Activated CD4-positive, alpha-beta T cell treated with anti-CD3 and anti-CD28 coated beads, Interleukin-2, Interleukin-6, amounts not matched to agents 100 ng/mL and 50 ng/mL, durations not matched to agents 16 hours and 8 hours (primary cell): ENCODE measurements around the gene OSBP.
"Not testable (repeated sequence)": the region's sequence is repeated elsewhere in the genome, so short reads cannot be mapped to it uniquely, and the experiment has no call there.

Experiments
- DNase-seq: peaks from one replicate; pipeline ENCODE4 v3.0.0-alpha.2; 2020

OSBP gene

DNA sequence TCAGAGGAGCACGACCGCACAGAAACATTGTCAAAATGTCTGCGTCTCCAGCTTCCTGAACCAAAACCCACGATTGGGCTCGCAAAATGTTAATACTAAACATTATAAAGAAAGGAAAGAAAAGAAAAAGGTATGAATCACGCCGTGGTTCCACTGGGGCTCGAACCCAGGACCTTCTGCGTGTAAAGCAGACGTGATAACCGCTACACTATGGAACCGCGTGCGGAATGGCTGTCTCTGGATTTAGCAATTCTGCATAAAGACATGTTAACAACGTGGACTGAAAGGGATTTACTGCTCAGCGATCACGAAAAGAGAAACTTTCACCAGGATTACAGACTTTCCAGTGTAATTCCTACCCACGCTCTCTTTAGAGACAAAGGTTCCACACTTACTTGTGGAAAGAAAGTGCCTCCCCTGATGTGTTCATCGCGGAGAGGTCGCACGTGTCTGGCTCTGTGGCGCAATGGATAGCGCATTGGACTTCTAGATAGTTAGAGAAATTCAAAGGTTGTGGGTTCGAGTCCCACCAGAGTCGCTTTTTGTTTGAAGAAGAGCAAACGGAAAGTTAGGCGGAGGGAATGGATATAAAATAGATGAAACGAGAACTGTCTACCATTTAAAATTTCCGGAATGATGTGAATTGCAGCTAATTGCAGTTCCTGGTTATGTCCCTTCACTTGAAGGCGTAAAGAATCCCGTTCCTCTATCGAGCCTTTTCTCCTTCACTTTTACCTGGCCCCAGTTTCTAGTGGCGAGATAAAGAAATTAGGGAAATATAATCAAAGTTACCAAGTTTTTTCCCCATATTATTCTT is 64.5 kb downstream of the OSBP start:
- DNase-seq: peak; percentile 92

DNA sequence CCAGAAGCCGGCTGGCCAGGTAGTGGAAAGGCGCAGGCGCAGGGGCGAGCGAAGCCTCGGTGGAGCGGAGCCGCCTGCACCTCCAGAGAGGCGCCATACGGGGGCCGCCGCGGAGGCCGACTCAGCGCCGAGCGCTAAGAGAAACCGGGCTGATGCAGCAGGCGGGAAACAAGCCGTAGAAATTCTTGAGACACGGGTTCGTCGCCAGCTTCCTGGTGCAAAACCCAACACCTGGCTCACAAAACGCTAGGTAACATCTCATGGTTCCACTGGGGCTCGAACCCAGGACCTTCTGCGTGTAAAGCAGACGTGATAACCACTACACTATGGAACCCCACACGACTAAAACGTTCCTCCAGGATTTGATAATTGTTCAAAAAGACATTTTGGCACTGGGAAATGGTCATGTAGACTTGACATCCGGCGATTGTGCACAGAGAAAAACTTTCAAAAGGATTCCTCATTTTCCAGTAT is 65.2 kb downstream of the OSBP start:
- DNase-seq: peak; percentile 97

DNA sequence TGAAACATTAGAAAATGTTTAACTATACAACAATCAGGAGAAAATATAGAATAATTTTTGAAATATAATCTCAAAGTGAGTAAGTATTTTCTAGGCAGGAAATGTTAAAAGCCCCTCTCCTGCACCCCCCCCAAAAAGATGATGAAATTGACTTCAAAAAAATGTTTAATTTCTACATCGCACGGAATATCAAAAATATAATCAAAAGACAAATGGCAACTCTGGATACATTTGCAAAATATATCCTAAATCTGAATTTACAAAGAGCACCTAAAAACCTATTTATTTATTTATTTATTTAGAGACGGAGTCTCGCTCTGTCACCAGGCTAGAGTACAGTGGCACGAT is 67.3 kb downstream of the OSBP start:
- no peak for DNase-seq

DNA sequence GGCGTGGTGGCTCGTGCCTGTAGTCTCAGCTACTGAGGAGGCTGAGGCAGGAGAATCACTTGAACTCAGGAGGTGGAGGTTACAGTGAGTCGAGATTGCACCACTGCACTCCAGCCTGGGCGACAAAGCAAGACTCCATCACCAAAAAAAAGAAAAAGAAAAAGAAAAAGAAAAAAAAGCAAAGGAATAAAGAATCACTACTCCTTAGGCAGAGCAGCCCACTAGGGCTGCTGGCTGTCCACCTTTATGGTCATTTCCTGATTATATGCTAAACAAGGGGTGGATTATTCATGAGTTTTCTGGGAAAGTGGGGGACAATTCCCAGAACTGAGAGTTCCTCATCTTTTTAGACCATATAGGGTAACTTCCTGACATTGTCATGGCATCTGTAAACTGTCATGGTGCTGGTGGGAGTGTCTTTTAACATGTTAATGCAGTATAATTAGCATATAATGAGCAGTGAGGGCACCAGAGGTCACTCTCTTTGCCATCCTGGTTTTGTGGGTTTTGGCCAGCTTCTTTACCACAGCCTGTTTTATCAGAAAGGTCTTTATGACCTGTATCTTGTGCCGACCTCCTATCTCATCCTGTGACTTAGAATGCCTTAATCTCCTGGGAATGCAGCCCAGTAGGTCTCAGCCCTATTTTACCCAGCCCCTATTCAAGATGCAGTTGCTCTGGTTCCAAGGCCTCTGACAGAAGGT is 67.8 kb downstream of the OSBP start:
- not testable (repeated sequence) for DNase-seq

DNA sequence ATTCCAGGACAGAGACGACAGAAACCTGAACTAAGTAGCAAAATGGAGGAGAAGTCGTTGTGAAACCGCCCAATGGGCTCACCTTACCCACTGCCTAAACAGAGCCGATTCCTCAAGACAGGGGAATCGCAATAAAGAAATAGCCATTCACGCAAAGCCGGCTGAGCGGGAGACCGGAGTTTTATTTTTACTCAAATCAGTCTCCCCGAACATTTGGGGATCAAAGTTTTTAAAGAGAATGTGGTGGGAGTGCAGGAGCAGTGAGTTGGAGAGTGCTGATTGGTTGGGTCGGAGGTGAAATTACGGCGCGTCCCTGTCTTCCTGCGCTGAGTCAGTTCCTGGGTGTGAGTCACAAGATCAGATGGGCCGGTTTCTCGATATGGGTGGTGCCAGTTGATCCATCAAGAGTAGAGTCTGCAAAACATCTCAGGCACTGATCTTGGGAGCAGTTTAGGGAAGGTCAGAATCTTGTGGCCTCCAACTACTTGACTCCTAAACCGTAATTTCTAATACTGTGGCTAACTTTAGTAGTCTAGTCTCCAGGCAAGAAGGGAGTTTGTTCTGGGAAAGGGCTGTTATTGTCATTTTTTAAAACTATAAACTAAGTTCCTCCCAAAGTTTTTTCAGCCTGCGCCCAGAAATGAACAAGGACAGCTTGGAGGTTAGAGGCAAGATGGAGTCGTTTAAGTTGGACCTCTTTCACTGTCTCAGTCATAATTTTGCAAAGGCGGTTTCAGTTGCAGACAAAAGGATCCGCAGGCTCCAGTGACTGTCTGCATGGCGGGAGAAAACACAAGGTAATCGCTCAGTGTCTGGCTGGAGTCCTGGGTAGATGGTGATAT is 70.2 kb downstream of the OSBP start:
- DNase-seq: peak; percentile 54

DNA sequence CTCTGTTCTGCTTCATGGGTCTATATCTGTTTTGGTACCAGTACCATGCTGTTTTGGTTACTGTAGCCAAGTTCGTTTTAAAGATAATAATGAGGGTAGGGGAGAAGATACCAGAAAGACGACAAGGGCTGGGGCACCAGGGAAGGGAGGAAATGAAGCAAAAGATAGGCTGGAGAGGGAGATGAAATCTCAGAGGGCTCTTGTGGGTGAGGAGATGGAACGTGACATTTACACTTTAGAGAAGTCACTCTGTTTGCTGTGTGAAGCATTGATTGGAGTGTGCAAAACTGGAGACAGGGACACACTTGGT is 70.8 kb downstream of the OSBP start:
- no peak for DNase-seq

DNA sequence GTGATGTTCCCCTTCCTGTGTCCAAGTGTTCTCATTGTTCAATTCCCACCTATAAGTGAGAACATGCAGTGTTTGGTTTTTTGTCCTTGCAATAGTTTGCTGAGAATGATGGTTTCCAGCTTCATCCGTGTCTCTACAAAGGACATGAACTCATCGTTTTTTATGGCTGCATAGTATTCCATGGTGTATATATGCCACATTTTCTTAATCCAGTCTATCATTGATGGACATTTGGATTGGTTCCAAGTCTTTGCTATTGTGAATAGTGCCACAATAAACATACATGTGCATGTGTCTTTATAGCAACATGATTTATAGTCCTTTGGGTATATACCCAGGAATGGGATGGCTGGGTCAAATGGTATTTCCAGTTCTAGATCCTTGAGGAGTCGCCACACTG is 71.9 kb downstream of the OSBP start:
- not testable (repeated sequence) for DNase-seq

DNA sequence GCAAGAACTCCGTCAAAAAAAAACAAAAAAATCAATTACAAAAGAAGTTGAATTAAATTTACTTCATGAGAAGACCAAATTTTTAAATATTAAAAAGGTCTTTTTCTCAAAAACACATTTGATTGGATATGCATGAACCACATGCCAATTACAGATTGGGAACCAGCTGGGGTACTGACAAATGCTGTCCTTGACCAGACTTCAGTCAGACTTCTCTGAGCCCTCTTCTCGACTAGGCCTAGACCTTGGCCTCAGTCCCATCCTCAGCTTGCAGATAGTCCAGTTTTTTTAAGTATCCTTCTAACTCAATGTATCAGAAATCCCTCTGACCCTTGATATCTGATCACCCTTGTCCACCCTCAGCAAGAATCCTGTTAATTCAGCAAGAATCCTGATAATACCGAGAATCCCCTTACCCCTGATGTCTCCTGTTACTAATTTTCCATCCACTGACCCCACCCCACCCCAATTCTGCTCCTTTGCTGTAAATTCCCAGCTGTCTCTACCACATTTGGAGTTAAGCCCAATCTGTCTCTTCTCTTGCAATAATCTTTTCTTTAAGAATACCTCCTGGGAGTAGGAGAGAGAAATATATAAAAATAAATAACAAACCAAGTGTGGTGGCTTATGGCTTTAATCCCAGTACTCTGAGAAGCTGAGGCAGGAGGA is 73.3 kb downstream of the OSBP start:
- DNase-seq: no peak

DNA sequence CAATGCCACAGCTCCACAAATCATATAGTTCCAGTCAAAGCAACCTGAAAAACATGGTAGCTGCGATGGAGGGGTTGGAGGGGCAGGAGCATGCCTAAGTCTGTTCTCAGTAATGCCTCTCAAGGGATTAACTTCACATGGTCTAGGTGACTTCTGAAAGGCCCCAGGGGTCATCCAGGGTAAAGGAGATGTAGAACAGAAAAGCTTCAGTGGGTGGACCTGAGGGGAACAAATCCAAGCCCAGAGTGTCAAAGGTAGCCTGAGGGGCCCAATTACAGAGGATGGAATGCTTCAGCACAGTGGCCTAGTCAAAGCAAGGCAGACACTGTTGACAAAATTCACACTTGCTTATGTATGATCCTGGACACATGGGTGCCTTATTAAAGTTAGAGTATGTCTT is 80.9 kb downstream of the OSBP start:
- DNase-seq: no peak

DNA sequence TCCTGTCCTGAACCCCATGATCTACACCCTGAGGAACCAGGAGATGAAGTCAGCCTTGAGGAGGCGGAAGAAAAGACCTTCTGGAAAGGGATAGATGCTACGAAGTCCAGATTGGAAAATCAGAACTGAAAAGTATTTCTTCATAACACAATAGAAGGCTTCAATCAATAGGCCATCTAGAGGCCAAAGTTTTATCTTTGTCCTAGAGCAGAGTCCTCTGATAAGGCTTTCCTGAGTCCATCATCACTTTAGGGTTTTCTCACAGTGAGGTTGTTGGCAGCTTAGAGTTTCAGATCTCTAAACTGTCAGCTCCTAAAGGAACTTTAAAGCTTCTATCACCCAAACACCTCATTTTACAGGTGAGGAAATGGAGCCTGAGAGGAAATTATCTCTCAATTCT is 83.0 kb downstream of the OSBP start:
- no peak for DNase-seq

DNA sequence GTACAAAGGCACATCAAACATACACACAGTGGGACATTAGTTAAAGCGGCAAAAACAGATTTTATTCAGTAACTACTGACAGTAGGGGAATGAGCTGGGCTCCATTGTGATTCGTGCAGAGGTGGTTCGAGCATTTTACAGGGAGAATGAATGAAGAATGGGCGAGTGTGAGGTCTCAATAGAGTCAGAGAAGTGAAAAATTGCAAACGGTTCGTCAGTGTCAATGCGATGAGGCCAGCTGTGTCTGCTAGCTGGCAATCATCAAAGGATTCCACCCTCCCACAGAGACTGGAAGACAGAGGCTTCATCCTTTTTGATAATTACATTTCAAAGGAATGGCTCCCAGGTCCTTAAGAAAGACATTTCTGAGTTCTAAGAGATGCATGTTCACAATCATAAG is 86.9 kb downstream of the OSBP start:
- no peak for DNase-seq
